Measurements from ENCODE around the gene USP38.
"Not testable (repeated sequence)": the region's sequence is repeated elsewhere in the genome, so short reads cannot be mapped to it uniquely, and the experiment has no call there.

Gene USP38, protein sequence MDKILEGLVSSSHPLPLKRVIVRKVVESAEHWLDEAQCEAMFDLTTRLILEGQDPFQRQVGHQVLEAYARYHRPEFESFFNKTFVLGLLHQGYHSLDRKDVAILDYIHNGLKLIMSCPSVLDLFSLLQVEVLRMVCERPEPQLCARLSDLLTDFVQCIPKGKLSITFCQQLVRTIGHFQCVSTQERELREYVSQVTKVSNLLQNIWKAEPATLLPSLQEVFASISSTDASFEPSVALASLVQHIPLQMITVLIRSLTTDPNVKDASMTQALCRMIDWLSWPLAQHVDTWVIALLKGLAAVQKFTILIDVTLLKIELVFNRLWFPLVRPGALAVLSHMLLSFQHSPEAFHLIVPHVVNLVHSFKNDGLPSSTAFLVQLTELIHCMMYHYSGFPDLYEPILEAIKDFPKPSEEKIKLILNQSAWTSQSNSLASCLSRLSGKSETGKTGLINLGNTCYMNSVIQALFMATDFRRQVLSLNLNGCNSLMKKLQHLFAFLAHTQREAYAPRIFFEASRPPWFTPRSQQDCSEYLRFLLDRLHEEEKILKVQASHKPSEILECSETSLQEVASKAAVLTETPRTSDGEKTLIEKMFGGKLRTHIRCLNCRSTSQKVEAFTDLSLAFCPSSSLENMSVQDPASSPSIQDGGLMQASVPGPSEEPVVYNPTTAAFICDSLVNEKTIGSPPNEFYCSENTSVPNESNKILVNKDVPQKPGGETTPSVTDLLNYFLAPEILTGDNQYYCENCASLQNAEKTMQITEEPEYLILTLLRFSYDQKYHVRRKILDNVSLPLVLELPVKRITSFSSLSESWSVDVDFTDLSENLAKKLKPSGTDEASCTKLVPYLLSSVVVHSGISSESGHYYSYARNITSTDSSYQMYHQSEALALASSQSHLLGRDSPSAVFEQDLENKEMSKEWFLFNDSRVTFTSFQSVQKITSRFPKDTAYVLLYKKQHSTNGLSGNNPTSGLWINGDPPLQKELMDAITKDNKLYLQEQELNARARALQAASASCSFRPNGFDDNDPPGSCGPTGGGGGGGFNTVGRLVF

DNA sequence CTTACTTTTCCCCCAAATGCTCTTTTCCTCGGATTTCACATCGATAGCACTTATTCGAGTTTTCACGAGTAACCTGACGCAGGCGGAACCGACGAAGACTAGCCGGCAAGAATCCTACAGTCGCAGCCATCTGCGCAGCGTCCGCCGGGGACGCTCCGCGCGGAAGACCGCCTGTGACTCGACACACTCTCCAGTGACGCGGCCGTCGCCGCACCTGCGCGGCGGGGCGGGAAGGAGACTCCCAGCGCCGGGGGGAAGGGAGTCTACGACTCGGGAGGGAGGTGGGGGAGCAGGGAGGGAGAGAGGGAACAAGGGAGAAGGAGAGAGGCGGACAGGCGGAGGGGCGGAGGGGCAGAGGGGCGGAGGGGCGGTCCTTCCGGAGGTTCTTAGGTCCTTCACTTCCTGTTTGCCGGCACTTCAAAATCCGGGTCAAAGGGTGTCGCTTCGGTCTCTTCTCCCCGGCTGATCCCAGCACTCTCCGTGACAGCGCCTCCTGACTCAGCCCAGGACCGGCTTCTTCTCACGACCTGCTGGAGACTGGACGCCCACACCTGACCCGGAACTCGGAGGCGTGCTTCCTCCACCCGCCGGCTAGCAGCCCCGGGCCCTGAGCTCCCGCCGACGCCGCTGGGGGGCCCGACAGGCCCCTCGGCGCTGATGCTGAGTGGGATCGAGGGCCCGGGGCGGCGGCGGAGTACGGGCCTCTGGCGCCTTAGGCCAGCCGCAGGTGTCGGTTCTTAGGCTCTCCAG lies at the start of gene USP38:
USP38 (plus strand) TSS at position 415 of the 750 bp plus-strand sequence. CDS start 534 bp downstream, outside the sequence.
- peak; percentile 97 for DNase-seq

DNA sequence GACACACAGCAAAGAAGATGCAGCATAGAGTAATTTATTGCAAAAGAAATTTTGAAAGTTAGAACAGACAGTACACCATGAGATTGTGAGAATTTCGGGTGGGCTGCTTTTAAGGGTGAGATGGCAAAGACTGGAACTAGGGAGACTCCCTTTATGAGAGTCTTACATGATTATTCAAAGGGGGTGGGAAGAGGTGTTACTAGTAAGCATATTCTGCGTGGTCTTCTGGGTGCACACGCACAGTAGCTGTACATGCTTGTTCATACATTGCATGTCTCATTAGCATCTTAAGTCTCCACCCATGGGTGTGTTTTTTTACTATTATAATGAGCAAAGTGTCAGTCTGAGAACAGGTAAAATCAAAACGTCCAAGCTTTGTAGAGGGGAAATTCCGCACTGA lies 49.4 kb upstream of the USP38 start:
- no peak for DNase-seq

DNA sequence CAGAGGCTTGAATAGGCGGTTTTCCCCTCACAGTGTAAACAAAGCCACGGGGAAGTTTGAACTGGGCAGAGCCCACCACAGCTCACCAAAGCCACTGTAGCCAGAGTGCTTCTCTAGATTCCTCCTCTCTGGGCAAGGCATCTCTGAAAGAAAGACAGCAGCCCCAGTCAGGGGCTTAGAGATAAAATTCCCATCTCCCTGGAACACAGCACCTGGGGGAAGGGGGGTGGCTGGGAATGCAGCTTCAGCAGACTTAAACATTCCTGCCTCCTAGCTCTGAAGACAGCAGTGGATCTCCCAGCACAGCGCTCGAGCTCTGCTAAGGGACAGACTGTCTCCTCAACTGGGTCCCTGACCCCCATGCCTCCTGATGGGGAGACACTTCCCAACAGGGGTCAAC lies 44.0 kb upstream of the USP38 start:
- no peak for DNase-seq

DNA sequence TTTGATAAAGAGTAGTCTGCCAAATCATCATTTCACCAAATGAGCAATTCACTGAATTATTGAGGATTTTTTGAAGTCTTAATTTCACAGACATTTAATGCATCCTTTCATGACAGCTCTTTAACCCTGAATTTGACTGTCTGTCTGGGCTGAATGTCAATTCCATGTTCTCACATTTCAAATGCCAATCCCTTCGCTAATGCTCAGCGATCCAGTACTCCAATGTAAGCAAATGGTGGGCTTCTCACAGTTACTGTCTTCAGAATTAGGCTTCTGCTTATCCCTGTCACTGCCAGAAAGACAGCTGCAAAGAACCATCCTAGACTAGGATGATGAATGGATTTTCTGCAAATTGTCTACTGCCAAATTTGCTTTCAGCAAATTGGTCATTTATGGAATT lies 36.2 kb upstream of the USP38 start:
- no peak for DNase-seq

DNA sequence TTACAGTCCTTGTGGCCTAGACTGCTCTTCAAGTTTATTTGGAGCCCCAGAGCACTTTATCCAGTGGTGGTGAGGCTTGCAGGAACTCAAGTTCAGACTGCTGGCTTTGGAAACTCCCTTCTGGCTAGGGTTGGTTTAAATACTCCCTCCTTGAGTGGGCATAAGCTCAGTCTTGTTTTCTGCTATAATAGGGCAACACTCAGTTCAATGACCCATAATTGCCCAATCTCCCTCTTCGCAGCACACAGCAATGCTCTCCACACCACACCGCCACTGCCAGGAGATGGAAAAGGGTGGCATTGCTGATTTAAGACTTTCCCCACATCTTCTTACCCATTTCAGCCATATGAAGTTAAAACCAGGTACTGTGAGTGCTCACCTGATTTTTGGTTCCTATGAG lies 27.9 kb upstream of the USP38 start:
- no peak for DNase-seq

DNA sequence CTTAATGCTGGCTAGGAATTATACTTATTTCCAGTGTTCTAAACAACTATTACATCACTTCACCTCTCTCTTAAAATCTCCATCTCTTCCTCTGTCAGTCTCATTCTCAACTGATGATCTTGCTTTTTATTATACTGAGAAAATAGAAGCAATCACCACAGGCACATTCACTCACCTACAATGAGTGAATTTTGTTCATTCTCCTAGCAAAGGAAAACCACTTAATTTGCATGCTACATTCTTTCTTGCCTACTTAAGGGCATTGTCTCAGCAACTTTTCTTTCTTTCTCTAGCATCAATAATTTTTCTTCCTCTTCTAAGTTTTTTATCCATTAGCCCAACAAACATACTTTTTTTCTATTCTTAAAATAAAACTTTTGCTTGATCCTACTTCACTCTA lies 21.1 kb upstream of the USP38 start:
- DNase-seq, result no peak

DNA sequence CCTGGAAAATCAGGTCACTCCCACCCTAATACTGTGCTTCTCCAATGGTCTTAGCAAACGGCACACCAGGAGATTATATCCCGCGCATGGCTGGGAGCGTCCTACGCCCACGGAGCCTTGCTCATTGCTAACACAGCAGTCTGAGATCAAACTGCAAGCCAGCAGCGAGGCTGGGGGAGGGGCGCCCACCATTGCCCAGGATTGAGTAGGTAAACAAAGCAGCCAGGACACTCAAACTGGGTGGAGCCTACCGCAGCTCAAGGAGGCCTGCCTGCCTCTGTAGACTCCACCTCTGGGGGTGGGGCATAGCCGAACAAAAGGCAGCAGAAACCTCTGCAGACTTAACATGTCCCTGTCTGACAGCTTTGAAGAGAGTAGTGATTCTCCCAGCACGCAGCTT lies 18.0 kb upstream of the USP38 start:
- not testable (repeated sequence) for DNase-seq

DNA sequence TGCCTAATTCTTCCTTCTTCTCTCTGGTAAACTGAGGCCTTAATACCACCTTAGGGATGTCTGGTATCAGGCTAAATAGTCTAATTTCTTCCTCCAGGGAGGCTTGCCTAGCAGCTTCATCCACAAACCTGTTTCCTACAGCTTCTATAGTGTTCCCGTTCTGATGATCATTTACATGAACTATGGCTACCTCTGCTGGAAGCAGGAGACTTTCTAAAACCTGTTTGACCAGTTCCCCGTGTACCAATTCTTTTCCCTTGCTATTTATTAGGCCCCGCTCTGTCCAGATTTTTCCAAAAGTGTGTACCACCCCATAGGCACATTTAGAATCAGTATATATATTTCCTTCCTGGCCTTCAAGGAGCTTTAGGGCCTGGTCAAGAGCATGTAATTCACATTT lies 5.8 kb upstream of the USP38 start:
- peak; percentile 84 for DNase-seq

DNA sequence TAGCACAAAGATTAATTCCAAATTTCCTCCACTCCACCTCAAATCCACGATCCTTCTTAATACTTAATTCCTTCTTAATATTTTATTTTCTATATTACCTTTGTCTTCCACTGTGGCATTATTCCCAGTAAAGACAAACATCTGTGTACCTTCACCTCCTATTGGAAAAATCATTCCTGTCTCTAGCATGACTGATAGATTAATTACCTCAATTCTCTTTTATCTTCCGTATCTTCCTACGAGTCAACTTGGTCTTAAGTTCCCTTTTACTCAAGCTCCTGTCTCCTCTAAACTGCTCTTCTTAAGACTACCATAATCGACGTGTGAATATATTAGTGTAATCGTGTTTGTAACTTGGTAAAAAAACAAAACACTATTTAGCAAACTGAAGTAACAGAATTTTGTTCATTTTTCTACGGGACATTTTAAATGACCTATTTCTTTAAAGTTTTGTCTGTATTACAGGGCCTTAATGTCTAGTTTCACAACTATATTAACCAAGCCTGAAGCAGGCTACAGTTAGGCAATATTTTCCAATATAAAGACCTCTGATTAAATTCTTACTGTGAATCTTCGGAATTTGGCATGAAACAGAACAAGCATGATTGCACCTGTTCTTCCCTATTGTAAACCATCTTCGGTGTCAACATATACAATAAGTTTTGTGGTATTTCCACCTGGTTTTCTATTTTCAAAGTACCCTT lies 1.1 kb upstream of the USP38 start:
- peak; percentile 48 for DNase-seq

DNA sequence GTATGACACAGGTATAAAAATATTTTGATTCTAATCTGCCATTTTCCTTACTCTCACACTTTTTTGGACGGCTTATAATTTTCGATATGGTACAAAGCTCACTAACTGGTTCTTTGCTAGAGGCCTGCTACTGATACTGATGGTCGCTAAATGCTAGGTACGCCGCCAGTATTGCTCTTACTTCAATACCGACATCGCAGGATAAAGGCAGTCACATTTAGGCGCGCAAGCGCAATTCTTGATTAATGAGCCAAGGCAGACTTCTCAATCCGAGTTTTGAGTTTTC lies 557 bp upstream of the USP38 start:
- peak; percentile 85 for DNase-seq

DNA sequence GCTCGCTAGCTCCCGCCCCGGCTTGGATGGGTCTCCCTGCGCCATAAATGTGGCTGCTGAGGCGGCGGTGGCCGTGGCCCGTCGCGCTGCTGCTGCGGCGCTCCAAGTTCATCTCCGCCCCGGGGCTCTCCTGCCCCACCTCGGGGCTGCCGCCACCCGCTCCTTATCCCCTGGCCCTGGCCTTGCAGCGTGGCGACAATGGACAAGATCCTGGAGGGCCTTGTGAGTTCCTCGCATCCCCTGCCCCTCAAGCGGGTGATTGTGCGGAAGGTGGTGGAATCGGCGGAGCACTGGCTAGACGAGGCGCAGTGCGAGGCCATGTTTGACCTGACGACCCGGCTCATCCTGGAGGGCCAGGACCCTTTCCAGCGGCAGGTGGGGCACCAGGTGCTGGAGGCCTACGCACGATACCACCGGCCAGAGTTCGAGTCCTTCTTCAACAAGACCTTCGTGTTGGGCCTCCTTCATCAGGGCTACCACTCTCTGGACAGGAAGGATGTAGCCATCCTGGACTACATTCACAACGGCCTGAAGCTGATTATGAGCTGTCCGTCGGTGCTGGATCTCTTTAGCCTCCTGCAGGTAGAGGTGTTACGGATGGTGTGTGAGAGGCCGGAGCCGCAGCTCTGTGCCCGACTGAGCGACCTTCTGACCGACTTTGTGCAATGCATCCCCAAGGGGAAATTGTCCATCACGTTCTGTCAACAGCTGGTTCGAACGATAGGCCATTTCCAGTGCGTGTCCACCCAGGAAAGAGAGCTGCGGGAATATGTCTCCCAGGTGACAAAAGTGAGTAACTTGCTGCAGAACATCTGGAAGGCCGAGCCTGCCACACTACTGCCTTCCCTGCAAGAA lies 763 bp downstream of the USP38 start:
- peak; percentile 56 for DNase-seq

DNA sequence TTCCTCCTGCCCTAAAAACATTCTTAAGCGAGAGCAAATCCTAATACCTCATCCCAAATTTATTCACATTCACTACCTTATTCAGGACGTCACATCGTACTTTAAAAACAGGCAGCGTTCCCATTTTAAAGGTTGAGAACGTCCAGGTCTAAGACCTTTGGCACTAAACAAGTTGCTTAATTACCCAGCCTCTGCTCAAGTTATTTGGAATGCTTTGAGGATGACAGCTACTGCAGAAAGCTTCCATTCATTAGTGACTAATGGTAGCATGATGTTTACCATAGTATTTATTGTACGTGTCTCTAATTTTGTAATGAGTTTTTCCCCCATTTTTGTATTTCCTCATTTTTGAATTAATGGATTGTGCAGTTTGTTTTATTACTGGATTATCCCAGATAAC lies 1.5 kb downstream of the USP38 start:
- DNase-seq, result peak; percentile 15

DNA sequence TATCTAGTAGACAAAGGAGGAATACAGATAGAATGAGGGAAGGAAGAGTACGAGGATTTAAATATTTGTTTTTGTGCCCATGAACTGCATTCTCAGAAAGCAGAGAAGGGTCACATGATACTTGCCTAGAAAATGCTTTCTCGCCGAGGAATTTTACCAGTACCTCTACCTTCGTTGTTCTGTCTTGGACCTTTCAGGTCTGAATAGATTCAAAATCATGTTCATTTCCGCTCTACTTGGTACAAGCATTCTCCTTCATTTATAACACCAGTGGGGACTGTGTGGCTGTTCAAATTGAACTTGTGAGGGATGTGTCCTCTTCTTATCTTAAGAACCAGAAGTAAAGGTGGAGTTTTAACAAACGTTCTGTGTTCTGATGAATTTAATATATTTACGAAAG lies 1.9 kb downstream of the USP38 start:
- peak; percentile 15 for DNase-seq

DNA sequence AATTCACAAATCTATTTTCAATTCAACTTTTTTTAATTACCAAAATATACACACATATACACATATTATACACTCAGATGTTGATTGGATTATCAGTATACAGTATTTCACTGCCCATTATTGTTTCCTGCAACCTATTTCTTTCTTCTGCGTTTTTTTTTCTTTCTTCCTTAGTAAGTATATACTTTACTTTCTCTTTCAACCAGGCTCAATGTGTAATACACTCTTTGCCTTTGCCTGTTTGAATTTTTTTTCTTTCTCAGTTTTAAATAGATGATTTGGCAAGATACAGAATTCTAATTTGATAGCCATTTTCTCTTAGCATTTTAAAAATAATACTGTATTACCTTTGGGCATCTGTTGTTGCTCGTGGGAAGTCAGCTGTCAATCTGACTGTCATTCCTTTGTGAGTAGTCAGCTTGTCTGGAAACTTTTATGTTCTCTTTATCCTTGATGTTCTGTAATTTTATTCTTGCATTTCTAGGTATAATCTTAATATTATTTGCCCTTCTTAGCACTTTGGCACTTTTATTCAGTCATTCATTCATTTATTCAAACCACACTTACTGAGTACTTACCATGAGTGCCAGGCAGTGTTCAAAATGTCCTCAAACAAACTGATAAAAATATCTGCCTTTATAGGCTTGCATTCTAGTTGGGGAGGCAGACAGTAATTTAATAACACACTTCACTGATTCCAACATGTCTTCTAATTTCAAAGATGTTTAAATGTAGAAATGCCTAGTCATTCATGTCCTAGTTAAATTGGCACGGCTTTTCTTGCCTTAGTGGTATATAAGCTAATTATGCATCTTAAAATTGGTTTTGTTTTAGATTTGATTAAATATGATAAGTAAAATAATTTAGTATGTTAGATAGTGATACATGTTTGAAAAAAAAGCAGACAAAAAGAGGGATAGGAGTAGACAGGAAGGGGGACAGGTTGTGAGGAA lies 3.7 kb downstream of the USP38 start:
- DNase-seq, result no peak

DNA sequence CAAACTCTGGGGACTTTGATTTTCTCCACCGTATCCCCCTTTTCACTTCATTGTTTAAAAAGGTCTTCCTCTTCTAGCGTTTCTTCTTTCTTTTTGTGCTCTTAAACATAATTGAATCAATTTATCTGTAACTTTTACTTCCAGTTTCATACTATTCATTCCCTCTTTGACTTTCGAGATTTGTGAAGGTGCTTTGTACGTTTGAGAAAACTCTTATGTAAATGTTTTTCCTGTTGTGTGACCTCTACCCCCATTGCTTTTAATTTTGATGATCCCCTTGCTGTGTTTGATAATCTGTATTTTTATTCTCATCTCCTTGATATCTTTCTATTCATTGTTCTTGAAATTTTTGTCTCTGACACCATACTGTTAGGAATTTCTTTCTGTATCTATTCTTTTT lies 4.8 kb downstream of the USP38 start:
- DNase-seq, result no peak

DNA sequence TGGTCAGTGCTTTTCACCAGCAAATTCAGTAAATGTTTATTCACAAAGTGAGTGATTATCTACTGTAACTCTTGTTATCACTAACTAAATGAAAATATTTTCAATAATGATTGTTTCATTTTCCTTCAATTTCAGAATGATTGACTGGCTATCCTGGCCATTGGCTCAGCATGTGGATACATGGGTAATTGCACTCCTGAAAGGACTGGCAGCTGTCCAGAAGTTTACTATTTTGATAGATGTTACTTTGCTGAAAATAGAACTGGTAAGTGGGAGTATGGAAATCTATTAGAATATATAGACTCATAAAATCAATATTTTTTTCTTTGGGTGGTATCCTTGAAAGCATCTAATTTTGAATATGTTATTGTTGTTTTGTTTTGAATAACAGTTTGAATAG lies 10.9 kb downstream of the USP38 start:
- DNase-seq, result no peak

DNA sequence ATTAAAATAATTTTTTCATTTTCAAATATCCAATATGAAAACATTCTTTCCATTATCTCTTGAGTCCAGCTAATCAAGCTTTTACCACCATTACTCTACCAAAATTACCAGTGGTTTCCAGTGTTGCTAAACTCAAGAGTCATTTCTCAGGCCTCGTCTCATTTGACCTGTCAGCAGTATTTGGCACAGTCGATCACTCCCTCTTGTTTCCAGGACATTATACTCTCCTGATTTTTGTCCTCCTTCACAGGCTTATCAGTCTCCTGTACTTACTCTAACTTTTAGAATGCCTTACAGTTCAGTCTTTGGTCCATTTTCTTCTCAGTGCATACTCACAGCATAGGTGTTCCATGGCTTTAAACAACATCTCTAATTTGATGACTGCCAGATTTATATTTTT lies 11.6 kb downstream of the USP38 start:
- DNase-seq, result no peak

DNA sequence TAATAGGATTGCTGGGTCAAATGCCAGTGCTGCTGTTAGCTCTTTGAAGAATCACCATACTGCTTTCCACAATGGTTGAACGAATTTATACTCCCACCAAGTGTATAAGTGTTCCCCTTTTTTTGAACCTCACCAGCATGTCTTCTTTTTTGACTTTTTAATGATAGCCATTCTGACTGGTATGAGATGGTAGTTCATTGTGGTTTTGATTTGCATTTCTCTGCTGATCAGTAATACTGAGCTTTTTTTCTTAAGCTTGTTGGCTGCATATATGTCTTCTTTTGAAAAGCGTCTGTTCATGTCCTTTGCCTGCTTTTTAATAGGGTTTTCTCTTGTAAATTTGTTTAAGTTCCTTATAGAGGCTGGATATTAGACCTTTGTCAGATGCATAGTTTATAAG lies 14.8 kb downstream of the USP38 start:
- no peak for DNase-seq

DNA sequence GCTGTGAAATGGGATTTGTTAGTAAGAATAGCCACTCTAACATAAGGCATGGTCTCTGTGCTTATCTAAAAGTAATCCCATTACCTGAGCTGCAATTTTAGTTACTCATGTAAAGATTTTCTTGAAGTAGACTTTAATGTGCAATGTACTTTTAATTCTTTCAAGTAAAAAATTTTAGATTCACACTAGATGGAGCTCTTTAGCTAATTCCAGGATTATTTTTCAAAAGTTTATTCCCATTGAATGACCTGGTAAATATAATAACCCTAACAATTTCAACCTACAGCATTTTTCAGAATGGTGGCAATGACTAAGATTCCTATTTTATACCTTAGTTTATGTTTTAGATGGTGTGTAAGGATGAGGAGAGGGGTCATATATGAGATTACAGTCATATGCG lies 18.1 kb downstream of the USP38 start:
- no peak for DNase-seq

DNA sequence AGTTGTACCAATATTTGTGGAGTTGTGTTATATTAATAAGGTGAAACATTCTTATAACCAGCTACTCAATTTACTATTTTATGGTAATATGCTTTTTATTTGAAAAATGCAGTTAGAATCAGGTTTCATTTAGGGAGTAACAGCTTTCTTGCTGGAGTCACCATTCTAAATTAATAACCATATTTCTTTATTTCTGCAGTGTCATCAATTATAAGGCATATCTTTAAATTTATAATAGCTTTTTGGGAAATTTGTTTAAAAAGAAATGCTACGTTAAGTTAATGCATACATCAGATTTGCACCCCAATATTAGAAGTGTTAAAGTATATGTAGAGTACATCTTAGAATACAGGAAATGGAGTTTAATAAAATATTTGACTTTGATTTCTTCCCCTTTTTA lies 18.9 kb downstream of the USP38 start:
- DNase-seq, result no peak
